Gastroesophageal sphincter (tissue), 4 donors: Measurements from ENCODE around the gene TMEM131. TPM values are rescaled to one million over a fixed set of nuclear protein-coding genes. Genes with fewer than 3 reads are reported as not detected.

Experiments used
- ATAC-seq: fragments of 150-250 bp; one replicate; pipeline ENCODE4 v1.9.1; 2016; ENCODE audit warnings: mild to moderate bottlenecking, moderate library complexity
- H3K27ac ChIP-seq, 4 donors: fragments of 200-600 bp; sonication (generic) in 3 of 4; 1 replicate in 3 of 4; 2 replicates in 1 of 4; pipeline ENCODE4 v1.5.1; 2016 to 2019
- H3K27me3 ChIP-seq: fragments of 200-600 bp; sonication (generic); one replicate; pipeline ENCODE4 v1.5.1; 2019
- H3K36me3 ChIP-seq, 2 donors: fragments of 200-600 bp; sonication (generic); one replicate each; pipeline ENCODE4 v1.5.1; 2019; ENCODE audit warnings: control low read depth in 1 of 2
- H3K4me1 ChIP-seq, 3 donors: fragments of 200-600 bp; sonication (generic); 1 replicate in 2 of 3; 2 replicates in 1 of 3; pipeline ENCODE4 v1.5.1; 2016 to 2019; ENCODE audit warnings: control low read depth in 2 of 3
- H3K4me3 ChIP-seq, 2 donors: fragments of 200-600 bp; sonication (generic); one replicate each; pipeline ENCODE4 v1.5.1; 2019; ENCODE audit warnings: mild to moderate bottlenecking in 1 of 2, moderate library complexity in 1 of 2
- H3K9me3 ChIP-seq, 3 donors: fragments of 200-600 bp; sonication (generic); one replicate each; pipeline ENCODE4 v1.5.1; 2017 to 2019; ENCODE audit warnings: control low read depth in 2 of 3
- CTCF ChIP-seq, 4 experiments: fragments of 200-600 bp in 2 of 4; fragments of 450-650 bp in 2 of 4; sonication (generic) in 1 of 4; IDR thresholded peaks; one replicate each; pipeline ENCODE4 v1.5.1; 2017 to 2019; ENCODE audit warnings: antibody characterized with exemption in 4 of 4, mild to moderate bottlenecking in 2 of 4, moderate library complexity in 2 of 4
- EP300 ChIP-seq: sonication (generic); formaldehyde crosslinking; IDR thresholded peaks from one replicate; pipeline ENCODE4 v1.6.1; 2017; ENCODE audit warnings: antibody characterized with exemption, mild to moderate bottlenecking
- POLR2A ChIP-seq, 2 donors: fragments of 450-650 bp; IDR thresholded peaks; one replicate each; pipeline ENCODE4 v1.6.1; 2017; ENCODE audit warnings: antibody characterized with exemption in 2 of 2, mild to moderate bottlenecking in 2 of 2, moderate library complexity in 1 of 2
- POLR2AphosphoS5 ChIP-seq: sonication (generic); formaldehyde crosslinking; IDR thresholded peaks from one replicate; pipeline ENCODE4 v1.6.1; 2017; ENCODE audit warnings: antibody characterized with exemption
- WGBS, 2 donors: methylation state at CpG; one replicate each; pipeline ENCODE4 v1.1.5; 2018; ENCODE audit warnings: low coverage in 1 of 2; 5-methylcytosine and 5-hydroxymethylcytosine counted together
- total RNA-seq, 4 donors: library from RNA; depleted of rRNA; stranded (reverse); fragments of >200 nt; gene quantifications; one replicate each; pipeline ENCODE4 v1.1.0, GENCODE V29; 2016

Gene TMEM131
- total RNA-seq, 4 donors from 2014 or later, result 32.0 to 46.4 (median 33.9) TPM

- Histone ChIP-seq H3K4me3 (no peak overlapping the region), H3K4me1 (no peaks in the 10 kb centered on the region), H3K36me3 (no peaks in the 10 kb centered on the region), H3K27me3 (no peaks in the 10 kb centered on the region), H3K27ac (no peak overlapping the region), H3K9me3 (no peaks in the 10 kb centered on the region)
- no peak for TF ChIP-seq POLR2A (IDR thresholded peaks at IDR 0.05)
- no peak for TF ChIP-seq EP300
- no peak for TF ChIP-seq CTCF (IDR thresholded peaks at IDR 0.05)
- no peak for TF ChIP-seq POLR2AphosphoS5
- WGBS, 2 donors, result no CpG with 5 or more reads among the region's 32 CpGs
- no peak for ATAC-seq
Observed at GRCh38 chr2:97737421-97738178, 258.1 kb downstream of the TMEM131 start.

GRCh38 chr2:97736608-97737330 is 259.0 kb downstream of the TMEM131 start:
- WGBS, 2 donors, result 67 to 84% methylated on average over 5 to 12 of the region's 20 CpGs
- TF ChIP-seq POLR2AphosphoS5 (no peak), POLR2A (IDR thresholded peaks at IDR 0.05) (no peak), EP300 (no peak), CTCF (IDR thresholded peaks at IDR 0.05) (no peak)

GRCh38 chr2:97736185-97736584 is 259.6 kb downstream of the TMEM131 start:
- 45 to 80% methylated on average over 2 to 3 of the region's 4 CpGs for WGBS, 2 donors
- Histone ChIP-seq H3K9me3 (no peaks in the 10 kb centered on the region), H3K4me1 (no peaks in the 10 kb centered on the region), H3K4me3 (no peak overlapping the region), H3K27ac (no peak overlapping the region), H3K36me3 (no peaks in the 10 kb centered on the region), H3K27me3 (no peaks in the 10 kb centered on the region)
- ATAC-seq, result no peak
- TF ChIP-seq POLR2AphosphoS5 (no peak), POLR2A (IDR thresholded peaks at IDR 0.05) (no peak), CTCF (IDR thresholded peaks at IDR 0.05) (no peak), EP300 (no peak)

More at GRCh38 chr2:97736608-97737330, 259.0 kb downstream of the TMEM131 start:
- Histone ChIP-seq H3K27ac (no peak overlapping the region), H3K4me3 (no peak overlapping the region), H3K9me3 (no peaks in the 10 kb centered on the region), H3K36me3 (no peaks in the 10 kb centered on the region), H3K4me1 (no peaks in the 10 kb centered on the region), H3K27me3 (no peaks in the 10 kb centered on the region)
- ATAC-seq, result no peak

GRCh38 chr2:97735161-97735561 is 260.6 kb downstream of the TMEM131 start:
- 100% methylated on average over 1 of the region's 29 CpGs; no CpG with 5 or more reads in 1 of the 2 donors for WGBS, 2 donors
- H3K9me3 ChIP-seq, result peaks cover 0 to 9% (median 0%) of the 10 kb centered on the region in 3 donors

More at GRCh38 chr2:97735161-97735561, 260.6 kb downstream of the TMEM131 start:
- no peak for ATAC-seq
- Histone ChIP-seq H3K27ac (no peak overlapping the region), H3K27me3 (no peaks in the 10 kb centered on the region), H3K4me1 (no peaks in the 10 kb centered on the region), H3K4me3 (no peak overlapping the region), H3K36me3 (no peaks in the 10 kb centered on the region)
- TF ChIP-seq CTCF (IDR thresholded peaks at IDR 0.05), result no peak
- no peak for TF ChIP-seq POLR2AphosphoS5
- TF ChIP-seq POLR2A (IDR thresholded peaks at IDR 0.05), result no peak
- no peak for TF ChIP-seq EP300
